ENCODE data around the gene HNRNPUL1.
"Not testable (repeated sequence)": the region's sequence is repeated elsewhere in the genome, so short reads cannot be mapped to it uniquely, and the experiment has no call there.

HNRNPUL1 gene

DNA sequence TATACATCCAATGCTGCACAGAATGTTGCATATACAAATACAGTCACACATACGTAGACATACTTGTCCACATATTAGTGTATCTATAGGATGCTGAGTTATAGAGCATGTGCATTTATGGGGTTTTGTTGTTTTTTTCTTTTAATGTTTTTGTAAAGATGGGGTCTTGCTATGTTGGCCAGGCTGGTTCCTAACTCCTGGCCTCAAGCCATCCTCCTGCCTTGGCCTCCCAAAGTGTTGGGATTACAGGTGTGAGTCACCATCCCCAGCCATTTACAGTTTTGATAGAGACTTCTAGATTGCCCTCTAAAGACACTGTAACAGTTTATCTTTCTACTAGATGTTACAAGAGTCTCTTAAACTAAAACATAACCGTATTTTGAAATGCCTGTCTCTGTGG is 14.3 kb downstream of the HNRNPUL1 start:
- DNase-seq = no peak

DNA sequence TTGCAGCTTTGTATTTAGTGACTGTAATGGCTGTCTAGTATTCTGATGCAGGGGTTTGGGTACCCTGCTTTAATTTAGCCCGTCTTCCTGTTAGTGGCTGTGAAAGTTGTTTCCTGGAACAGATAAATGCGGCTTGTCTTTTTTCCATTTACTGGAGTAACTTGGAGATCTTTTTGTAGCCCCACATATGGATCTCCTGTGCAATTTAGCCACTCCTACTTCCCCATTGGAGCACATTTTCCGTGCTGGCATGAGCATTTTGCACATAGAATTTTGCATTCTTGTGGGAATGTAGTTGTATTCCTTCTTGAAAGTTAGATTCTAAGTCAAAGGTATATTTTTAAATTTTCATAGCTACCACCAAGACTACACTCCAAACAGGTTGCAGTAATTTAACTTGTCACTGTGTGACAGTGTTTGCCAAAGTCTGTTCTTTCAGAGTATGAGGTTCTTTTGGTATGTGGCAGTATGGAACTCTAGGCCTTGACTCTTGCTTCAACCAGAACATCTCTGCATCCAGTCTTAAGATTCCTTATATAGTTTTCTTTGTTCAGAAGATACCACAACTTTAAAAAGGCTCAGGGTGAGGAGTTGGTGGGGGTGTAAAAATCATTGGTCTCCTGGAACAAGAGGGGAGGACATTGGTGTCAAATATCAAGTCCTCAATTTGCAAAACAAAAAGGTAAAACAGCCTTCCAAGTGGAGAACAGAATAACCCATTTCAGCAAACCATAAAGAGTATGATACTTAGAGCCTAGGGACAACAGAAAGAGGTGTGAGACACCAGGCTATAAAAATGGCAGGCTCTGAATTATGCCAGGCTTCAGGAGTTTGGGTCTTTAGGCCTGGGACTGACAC is 24.7 kb downstream of the HNRNPUL1 start:
- DNase-seq = no peak

DNA sequence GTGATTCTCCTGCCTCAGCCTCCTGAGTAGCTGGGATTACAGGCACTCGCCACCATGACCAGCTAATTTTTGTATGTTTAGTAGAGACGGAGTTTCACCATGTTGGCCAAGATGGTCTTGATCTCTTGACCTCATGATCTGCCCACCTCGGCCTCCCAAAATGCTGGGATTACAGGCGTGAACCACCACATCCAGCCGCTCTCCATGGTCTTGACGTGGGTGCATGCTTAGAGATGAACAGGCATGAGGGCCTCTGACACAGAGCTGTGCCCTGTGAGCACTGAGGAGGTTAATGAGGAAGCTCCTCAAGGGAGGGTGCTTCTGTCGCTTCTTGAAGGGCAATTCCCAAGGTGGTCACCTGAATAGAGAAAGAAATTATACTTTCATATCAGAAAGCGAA is 25.6 kb downstream of the HNRNPUL1 start:
- not testable (repeated sequence) for DNase-seq

DNA sequence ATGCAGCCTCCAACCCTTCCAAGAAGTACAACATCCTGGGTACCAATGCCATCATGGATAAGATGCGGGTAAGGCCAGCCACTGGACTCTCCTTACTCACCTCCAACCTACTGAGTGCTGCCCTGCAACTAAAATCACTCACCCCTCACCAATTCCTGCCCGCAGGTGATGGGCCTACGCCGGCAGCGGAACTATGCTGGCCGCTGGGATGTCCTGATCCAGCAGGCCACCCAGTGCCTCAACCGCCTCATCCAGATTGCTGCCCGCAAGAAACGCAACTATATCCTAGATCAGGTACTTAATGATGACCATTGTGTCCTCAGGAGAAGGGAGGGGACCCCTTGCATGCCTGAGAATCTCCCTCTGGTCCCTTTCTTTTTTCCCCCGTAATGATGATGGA is 30.2 kb downstream of the HNRNPUL1 start:
- DNase-seq = no peak

DNA sequence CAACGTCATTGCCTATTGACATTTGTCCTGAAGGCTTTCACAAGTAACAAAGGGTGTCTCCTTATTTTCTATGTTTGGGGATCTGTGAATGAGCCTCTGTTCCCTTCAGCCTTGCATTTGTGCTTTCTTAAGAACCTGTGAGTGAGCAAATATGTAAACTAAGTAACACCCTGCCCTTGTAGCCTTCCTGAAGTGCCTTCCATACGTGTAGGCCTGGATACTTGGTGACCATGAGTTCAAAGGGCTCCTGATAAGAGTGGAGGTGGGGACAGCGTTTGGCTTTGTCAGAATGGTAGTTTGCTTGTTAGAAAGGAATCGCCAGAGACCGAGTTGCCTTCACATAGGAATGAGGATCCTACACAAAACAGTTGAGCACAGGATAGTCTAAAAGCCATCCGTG is 31.3 kb downstream of the HNRNPUL1 start:
- DNase-seq = no peak

DNA sequence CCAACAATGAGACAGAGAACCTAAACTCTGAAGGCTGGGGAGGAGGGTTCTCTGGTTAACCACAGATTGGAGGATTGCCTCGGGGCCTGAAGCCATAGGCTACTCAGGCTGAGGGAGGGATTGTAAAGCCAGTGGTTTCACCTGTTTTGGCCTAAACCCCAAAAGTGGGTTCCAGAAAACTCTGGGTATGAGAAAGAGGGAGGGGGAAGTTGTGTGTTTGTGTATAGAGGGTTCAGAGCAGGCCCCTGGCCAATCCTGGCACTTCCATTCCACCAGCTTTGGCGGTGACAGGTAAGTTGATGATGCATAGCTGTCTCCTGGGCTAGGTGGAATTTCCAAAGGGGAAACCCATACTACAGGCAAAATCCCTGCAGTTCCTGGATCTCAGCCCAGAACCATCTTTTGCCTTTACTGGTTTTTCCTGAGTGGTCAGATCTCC is 32.3 kb downstream of the HNRNPUL1 start:
- DNase-seq = no peak

DNA sequence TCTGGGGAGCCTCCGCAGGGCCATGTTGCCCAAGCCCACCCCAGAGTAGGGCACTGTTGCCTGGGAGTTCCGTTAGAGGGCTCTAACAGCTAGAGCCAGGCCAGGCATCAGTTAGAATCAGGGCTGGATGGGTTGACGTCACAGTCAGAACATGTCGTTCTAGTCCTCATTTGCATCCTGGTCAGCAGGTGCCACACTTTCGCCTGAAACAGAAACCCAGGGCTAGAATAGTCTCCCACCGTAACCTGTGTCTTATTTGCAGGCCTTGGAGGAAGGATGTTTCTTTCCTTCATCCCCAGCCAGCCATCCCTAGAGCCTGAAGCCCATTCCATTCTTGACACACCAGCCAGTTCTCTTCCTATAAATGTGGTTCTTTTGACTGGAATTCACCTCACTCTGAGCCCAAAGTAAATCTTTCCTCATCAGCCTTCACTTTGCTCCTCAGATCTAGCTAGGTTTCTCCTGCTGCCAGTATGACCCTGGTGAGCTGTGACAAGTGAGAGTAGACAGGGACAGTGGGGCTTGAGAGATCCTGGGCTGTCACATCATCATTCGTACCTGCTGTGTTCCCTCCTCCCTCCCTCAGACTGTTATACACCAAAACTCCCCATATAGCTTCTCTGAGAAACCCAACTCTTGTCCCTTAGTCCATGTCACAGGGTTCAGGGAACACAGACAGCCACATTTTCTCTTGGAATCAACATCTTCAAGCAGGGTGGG is 33.6 kb downstream of the HNRNPUL1 start:
- DNase-seq = no peak

DNA sequence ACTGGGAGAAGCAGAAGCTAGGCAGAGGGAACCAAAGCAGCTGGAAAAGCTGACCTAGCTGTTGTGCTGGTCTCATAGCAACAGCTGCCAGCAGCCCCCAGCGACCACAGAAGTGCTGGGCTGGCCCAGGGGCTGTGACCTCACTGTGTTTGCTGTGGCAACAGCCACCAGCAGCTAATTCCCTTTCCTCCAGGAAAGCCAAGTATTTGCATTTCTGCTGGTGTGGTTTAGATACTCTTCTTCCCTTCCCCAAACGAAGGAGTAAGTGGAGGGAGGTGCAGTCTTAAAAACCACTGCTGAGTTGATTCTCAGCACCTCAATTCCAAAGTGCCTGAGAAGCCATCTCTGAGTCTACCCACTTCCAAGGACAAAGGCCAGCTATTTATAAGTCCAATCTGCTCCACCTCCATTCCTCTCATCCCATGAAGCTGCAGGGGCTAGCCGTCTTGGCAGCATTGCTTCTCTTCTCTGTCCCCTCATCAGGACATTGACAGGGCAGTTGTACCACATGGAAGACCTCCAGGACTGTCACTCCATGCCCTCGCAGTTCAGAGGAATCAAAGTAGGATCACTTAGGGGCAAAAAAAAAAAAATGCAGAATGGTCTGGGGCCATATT is 34.3 kb downstream of the HNRNPUL1 start:
- DNase-seq = no peak

DNA sequence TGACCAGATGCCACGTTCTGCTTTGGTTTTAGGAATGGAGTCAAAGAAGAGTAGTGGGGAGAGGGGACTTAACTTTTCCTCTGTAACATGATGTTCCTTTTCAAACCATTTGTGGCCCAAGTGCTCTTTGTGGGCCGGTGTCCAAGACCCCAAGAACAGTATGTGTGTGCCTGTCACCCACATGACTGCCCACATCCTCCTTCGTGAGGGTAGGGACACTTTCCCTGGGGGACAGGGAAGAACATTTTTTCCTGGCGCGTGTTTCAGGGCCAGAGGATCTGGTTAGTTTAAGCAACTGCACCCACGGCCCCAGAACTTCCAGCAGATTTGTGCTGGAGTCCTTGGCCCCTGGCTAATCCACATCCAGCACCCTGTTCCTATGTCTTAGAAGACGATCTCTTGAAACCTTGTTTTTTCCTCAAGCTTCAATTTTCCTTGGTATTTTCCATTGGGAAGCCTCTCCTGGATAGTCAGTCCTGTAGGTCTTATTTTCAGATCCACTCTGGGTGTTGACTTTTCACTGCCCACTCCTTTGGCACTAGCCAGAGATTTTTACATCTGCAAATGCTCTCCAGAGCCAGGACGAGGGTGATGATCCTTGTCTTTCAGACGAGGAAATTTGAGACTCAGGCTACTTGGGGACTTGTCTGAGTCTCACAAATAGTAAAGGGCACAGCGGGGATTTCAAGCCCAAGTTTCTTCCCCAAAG is 35.0 kb downstream of the HNRNPUL1 start:
- DNase-seq = no peak

DNA sequence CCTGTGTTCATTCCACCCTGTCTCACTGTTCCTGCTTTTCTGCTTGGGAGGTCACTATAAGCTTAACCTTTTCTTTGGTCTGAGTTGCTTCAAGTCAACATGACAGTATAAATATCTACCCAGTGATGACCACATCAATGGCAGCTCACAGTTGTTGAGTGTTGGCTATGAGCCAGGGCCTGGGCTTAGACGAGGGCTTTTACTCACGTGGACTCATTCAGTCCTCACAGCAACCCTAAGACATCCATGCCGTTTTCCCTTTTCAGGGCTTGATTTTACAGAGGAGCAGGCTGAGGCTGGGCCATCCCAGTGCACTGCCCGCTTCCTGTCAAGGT is 35.5 kb downstream of the HNRNPUL1 start:
- DNase-seq = no peak

DNA sequence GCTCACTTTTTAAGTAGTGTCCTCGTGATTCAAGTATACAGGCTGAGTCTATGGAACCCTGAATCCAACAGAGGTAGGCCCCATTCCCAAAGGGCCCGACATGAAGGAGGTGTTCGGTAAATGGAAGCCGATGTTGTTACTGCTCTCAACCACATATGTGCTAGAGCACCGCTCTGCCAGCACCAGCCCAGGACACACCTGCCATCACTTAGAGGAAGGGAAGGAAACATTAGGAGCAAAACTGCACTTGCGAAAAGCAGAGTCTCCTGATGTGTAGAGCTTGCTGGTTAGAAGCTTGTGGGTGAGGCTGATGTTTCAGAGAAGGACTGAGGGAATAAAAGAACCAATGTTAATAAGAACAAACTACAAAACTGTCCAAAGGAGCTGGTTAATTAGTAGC is 36.4 kb downstream of the HNRNPUL1 start:
- no peak for DNase-seq

DNA sequence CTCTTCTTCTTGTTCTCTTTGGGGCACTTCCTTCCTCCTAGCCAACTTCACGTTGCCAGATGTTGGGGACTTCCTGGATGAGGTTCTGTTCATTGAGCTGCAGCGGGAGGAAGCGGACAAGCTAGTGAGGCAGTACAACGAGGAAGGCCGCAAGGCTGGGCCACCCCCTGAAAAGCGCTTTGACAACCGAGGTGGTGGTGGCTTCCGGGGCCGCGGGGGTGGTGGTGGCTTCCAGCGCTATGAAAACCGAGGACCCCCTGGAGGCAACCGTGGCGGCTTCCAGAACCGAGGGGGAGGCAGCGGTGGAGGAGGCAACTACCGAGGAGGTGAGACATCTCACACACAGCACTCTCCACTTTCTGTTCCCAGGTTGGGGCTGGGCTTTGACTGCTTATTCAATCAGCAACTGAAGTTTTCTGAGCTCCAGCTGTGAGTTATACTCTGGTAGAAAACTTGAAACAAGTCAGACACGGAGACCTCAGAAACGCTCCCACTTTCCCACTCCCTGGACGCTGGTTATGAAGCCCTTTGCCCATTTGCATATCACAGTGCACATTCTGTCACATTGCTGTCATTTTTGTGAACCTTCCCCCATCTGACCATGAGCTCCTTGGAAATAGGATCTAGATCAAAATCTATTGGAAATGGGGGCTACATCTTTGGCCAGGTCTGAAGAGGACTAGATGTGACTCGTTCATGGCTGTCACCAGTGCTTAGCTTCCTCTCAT is 38.6 kb downstream of the HNRNPUL1 start:
- no peak for DNase-seq

DNA sequence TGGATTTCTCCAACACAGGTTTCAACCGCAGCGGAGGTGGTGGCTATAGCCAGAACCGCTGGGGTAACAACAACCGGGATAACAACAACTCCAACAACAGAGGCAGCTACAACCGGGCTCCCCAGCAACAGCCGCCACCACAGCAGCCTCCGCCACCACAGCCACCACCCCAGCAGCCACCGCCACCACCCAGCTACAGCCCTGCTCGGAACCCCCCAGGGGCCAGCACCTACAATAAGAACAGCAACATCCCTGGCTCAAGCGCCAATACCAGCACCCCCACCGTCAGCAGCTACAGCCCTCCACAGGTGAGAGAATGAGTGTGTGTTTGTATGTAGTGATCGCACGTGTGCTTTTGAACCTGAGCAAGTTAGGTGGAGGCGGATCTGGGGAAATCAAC is 39.8 kb downstream of the HNRNPUL1 start:
- no peak for DNase-seq

DNA sequence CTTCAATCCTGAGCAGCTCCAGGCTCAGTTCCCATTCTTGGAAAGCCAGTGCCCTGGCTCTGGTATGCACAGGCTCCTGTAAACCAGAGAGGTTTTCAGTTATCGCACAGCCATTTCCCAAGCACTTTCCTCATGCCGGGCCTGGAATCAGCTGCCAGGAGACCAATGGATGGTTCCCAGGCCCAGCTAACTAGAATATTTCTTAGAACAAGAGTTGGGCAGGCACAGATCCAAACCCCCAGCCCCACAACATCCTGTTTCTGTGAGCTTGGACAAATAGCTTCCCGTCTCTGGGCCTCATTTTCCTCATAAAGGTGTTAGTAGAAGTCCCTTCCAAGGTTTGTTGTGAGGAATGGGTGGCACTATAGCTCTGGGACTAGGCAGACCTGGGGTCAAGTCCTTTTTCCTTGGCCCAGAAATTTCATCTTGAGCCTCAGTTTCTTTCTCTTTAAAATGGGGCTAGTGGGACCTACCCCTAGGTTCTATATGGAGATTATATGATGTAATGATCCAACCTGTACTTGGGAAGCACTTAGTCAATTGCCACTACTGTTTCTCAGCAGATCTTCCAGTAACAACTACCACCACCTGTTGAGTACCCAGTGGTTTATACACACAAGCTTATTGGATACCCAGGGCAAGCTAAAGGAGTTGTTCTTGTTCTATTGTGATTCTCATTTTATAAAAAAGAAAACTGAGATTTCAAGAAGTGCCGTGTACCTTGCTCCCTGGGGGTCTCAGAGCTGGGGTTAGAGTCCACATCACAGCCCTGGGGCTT is 40.7 kb downstream of the HNRNPUL1 start:
- no peak for DNase-seq

DNA sequence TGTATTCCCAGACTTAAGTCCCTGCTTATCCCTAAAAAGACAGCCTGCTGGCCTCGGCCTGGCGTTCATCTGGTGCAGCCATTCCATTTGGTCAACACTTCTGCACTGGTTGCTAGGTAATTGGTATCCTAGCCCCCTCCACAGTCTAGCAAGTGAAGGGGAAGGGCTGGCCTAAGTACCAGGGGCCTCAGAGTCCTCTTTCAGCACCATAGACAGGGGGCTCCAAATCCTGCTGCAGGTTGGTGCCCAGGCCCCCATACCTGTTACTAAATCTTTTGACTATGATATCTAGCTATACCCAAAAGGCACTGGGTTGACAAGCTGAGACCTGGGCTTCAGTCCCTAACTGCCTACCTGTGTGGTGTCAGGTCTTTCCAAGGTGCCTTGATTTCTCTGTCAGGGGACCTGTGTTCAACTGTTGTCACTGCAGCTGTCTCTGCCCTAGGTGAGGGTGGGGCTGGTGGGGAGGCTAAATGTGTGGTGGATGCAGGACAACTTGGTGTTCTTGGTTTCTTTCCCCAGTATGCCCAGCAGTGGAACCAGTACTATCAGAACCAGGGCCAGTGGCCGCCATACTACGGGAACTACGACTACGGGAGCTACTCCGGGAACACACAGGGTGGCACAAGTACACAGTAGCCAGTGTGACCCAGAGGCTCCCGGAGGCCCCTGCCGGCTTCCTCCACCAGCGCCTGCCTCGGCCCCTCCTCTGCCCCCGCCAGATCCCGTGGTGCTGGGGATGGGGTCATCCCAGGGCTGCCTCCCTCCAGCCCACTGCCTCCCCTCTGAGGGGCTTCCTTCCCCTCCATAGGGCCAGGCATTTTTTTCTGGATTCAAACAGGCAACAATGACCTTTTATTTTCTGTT is 42.0 kb downstream of the HNRNPUL1 start:
- DNase-seq = no peak

DNA sequence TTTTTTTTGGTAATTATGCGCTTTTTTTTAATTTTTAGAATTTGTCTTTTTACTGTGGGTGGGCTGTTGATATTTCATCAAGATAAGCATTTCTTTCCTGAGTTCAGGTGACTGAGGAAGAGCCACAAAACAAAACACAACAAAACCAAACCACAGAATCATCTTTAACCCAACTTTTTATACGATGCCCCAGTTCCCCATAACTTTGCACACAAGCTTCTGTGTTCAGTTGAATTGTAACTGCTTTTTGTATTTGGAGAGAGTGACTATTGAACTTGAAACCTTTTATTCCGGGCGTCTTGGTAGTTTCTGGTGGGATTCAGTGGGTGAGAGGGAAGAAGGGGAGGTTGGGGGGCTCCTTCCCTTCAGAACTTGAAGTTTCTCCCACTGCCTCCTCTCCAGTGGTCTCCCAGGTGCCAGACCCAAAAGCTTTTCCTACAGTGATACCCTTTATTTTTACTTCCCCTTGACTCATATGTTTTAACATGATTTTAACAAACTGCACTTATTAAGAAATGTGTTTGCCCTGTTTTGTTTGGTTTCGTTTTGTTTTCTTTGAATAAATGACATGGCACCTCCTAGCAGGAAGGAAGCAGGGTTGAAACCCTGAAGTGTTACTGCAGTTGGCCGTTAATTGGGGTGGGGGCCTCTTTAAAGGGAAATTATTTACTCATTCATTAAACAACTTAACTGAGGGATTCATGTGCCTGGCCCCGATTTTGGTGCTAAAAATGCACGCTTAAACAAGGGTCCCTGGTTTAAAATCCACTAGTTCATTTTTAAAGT is 43.1 kb downstream of the HNRNPUL1 start:
- DNase-seq = no peak

DNA sequence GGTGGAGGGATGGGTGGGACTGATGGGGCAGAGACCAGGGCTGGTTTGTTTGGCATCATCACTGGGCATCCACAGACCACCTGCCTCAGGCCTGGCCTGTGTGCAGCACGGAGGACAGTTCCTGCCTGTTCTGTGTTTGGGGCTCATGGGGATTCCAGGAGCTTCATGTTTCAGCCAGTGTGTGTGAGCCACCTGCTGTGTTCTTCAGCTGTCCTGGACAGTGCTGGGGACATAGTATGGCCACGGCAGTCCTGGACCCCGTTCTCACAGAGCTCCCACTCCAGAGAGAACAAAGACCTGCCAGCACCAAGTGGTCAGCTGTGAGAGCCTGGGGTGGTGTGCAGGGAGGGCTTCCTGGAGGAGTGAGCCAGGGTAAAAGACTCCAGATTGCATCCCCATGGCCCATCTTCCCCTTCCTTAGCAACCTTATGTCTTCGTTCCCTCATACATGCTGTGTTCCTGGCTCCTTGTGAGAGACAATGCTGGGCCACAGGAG is 43.8 kb downstream of the HNRNPUL1 start:
- no peak for DNase-seq

DNA sequence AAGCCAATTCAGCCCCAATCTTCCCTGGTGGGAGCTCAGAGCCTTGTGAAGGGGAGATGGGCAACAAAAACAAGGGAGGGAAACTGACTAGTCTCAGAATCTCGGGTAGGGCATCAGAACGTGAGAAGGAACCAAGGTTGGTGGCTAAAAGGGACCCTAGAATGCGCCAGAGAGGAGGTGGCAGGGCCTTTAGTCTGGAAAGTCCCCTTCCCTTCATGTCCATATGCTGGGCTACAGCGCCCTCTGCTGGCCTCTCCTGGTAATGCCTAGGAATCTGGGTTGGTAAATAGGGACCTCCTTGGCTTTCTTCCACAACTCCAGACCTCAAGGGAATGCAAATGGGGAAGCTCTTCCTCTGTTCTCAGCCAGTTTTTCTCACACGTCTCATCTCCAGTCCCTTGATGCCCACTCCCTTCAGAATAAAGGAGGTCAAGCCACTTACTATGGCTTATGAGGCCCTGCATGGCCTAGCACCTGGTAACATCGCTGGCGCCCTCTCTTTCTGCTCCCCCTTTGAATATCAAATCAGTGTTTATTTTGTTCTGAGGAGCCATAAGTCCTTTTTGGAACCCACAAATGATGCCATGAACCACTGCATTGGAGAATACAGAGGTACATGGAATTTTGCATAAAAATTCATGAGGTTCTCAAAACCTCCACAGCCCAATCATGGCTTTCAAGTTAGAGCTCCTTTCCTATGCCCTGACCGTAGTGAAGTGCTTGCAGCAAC is 44.4 kb downstream of the HNRNPUL1 start:
- peak; percentile 64 for DNase-seq
